ENCODE results near the gene TBCE.

The TBCE gene

DNA sequence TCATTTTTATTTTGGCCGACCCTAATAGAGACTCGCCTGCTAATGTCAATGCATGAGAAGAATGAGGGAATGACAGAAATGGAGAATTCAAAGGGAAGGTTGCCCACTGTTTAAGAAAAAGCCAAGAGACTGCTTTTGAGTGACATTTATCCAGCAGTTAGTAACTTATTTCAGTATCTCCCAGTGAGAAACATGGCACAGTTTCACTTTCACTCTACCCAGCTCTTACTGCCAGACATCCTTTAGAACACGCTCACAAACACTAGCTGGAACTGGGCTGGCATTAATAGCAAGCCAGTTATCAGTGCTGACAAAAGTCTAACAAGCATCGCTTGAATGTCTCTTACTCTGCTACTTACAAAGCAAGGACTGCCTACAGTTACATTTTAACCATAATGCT is 30.3 kb upstream of the TBCE start:
- TF ChIP-seq, protein P1, sequence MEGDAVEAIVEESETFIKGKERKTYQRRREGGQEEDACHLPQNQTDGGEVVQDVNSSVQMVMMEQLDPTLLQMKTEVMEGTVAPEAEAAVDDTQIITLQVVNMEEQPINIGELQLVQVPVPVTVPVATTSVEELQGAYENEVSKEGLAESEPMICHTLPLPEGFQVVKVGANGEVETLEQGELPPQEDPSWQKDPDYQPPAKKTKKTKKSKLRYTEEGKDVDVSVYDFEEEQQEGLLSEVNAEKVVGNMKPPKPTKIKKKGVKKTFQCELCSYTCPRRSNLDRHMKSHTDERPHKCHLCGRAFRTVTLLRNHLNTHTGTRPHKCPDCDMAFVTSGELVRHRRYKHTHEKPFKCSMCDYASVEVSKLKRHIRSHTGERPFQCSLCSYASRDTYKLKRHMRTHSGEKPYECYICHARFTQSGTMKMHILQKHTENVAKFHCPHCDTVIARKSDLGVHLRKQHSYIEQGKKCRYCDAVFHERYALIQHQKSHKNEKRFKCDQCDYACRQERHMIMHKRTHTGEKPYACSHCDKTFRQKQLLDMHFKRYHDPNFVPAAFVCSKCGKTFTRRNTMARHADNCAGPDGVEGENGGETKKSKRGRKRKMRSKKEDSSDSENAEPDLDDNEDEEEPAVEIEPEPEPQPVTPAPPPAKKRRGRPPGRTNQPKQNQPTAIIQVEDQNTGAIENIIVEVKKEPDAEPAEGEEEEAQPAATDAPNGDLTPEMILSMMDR (IDR thresholded peaks at IDR 0.05; ENCODE audit: insufficient read depth, low read depth, low read length, missing control alignments), result no peak
- no peak overlapping the region for H3K4me3 ChIP-seq (ENCODE audit: low read length)
- DNase-seq (ENCODE audit: low read depth), result no peak

DNA sequence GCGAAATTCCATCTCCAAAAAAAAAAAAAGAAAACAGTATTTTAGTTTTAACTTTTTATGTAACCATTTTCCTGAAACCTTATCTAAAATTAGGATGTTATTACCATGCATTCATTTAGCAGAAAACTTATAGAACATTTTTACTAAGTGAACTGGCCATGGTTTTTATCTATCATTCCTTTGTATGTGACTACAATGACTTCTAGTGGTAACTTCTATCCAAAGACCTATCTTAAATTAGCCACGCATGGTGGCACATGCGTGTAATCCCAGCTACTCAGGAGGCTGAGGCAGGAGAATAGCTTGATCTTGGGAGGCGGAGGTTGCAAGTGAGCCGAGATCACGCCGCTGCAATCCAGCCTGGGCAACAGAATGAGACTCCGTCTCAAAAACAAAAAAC is 27.5 kb upstream of the TBCE start:
- TF ChIP-seq, protein P1 (IDR thresholded peaks at IDR 0.05; ENCODE audit: insufficient read depth, low read depth, low read length, missing control alignments), result no peak
- no peak overlapping the region for H3K4me3 ChIP-seq (ENCODE audit: low read length)

DNA sequence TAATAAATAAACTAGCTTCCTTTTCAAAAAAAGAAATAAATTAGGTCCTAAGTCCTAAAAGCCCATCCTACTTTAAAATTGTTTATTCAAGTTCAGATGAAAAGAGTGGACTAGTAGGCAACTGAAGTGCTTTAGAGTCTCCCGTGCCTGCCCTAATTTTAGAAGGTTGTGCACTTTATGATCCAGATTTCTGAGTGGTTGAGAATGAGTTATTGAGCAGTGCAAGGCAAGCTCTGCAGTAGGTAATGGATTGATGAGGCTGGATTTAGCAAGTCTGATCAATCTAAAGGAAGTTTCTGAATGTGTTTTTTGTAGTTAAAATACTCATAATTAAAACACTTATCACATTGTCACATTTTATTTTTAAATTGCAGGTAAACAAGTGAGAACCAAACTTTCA is 25.9 kb upstream of the TBCE start:
- TF ChIP-seq, protein P1 (IDR thresholded peaks at IDR 0.05; ENCODE audit: insufficient read depth, low read depth, low read length, missing control alignments), result no peak
- no peak overlapping the region for H3K4me3 ChIP-seq (ENCODE audit: low read length)
- DNase-seq (ENCODE audit: low read depth), result no peak

More for the DNA sequence above, 27.5 kb upstream of the TBCE start:
- DNase-seq (ENCODE audit: low read depth), result no peak

DNA sequence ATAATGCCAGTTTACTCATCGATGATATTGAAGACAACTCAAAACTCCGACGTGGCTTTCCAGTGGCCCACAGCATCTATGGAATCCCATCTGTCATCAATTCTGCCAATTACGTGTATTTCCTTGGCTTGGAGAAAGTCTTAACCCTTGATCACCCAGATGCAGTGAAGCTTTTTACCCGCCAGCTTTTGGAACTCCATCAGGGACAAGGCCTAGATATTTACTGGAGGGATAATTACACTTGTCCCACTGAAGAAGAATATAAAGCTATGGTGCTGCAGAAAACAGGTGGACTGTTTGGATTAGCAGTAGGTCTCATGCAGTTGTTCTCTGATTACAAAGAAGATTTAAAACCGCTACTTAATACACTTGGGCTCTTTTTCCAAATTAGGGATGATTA is 25.2 kb upstream of the TBCE start:
- no peak overlapping the region for H3K4me3 ChIP-seq (ENCODE audit: low read length)
- no peak for DNase-seq (ENCODE audit: low read depth)
- TF ChIP-seq, protein P1 (IDR thresholded peaks at IDR 0.05; ENCODE audit: insufficient read depth, low read depth, low read length, missing control alignments), result no peak

DNA sequence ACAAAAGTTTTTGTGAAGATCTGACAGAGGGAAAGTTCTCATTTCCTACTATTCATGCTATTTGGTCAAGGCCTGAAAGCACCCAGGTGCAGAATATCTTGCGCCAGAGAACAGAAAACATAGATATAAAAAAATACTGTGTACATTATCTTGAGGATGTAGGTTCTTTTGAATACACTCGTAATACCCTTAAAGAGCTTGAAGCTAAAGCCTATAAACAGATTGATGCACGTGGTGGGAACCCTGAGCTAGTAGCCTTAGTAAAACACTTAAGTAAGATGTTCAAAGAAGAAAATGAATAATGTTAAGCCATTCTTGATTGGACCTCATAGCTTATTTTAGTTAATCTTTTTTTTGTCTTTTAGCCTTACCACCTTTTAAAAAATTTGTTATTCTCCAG is 24.8 kb upstream of the TBCE start:
- no peak for DNase-seq (ENCODE audit: low read depth)
- TF ChIP-seq, protein P1 (IDR thresholded peaks at IDR 0.05; ENCODE audit: insufficient read depth, low read depth, low read length, missing control alignments), result no peak
- H3K4me3 ChIP-seq (ENCODE audit: low read length), result no peak overlapping the region

DNA sequence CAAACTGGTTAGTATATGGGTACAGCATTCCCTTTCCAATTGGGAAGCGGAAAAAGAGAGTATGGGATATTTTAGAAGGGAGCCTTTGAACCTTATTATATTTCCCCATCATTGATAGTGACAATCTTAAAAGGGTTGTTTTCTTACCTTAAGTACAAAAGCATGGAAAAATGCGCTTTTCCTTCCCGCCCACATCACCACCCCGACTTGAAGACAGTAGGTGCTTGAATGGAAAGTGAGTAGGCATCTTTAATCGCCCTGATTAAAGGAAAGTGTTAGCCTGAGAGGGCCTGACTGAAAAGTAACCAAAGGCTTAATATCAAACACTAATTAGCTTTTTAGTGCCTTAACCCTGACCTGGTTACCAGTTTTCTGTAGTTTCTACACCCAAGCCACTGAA is 23.5 kb upstream of the TBCE start:
- DNase-seq (ENCODE audit: low read depth), result no peak
- H3K4me3 ChIP-seq (ENCODE audit: low read length), result no peak overlapping the region
- TF ChIP-seq, protein P1 (IDR thresholded peaks at IDR 0.05; ENCODE audit: insufficient read depth, low read depth, low read length, missing control alignments), result no peak

DNA sequence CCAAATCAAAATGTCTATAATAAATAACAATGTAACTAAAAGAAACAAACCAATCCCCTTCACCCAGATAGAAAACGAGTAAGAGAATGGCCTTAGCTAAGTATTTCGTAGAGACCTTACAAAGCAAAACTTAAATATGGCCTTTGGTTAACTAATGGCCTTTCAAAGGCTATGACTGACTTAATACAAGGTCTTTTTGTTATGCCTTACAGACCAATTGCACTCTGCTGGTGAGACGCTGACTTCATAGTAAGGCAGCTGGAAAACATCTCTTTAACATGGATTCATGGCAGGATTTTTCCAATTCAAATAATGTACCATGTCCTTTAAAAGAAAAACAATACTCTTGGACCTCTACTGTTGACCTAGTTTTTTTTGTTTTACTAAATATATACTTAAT is 15.8 kb upstream of the TBCE start:
- H3K4me3 ChIP-seq (ENCODE audit: low read length), result no peak overlapping the region
- DNase-seq (ENCODE audit: low read depth), result no peak
- TF ChIP-seq, protein P1 (IDR thresholded peaks at IDR 0.05; ENCODE audit: insufficient read depth, low read depth, low read length, missing control alignments), result no peak

All from epithelial cell of esophagus (primary cell).